Measurements from ENCODE around the gene CABLES2. TPM values are rescaled to one million over a fixed set of nuclear protein-coding genes. Genes with fewer than 3 reads are reported as not detected.

Gene CABLES2
- total and polyA plus RNA-seq, 9 of the 15 experiments (the other 6 are each of a cell fraction or from before 2014, with no cell fraction given) = 0.46 to 4.2 (median 1.6) TPM

DNA sequence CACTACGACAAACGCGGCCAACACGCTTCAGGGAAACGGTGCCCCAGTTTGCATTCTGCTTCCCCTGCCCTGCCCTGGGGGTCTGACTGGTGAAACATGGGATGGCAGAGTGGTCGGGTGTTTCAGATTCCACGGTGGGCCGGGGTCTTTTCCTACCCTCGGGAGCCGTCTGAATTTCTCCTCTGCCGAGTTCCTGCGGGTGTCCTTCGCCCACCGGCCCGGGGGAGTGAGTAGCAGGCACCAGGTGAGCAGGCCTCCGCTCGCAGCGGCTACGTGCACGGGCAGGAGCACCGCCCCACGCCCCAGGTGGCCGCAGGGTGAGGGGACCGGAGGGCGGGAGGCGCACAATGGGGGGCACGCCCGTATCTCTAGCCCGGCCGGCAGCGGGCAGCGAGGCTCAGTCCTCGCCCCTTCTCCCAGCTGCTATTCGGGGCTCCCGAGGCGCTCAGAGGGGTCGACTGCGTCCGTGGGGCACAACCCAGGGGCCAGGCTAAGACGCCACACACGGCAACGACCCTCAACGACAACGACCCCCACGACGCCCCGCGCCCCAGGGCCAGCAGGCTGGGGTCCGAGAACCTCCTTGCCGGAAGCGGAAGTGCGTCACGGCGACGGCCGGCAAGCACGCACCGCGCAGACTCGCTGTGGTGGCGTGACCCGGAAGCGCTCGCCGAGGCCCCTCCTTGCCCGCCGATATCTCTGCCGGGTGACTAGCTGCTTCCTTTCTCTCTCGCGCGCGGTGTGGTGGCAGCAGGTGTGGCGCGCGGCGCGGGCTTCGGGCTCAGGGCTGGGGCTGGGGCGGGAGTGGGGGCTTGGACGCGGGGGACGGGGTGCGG lies 20.5 kb downstream of the CABLES2 start, which contains the start of gene RPS21:
RPS21 (plus strand) TSS at position 721 of the 836 bp plus-strand sequence. CDS start 236 bp downstream, outside the sequence.
- intact Hi-C loops (cut with micrococcal nuclease) = loop anchor here (1.0 to 10.0 kb wide), 2 partner anchors 84 to 242 kb away; partner anchors contain the start of genes ADRM1, PSMA7 and SS18L1
- peak within 1 kb of the TSS; percentile 99 for H3K9ac ChIP-seq (ENCODE audit: insufficient read depth in 1 of 2, low read depth in 2 of 2, low read length in 2 of 2)
- ATAC-seq = peak; percentile 92
- peaks cover 7% of the 10 kb centered on the region for H3K9me1 ChIP-seq (ENCODE audit: control insufficient read depth, insufficient read depth, low read length)
- CTCF ChIA-PET (ENCODE audit: low intra/inter-chr PET ratio) = interaction anchor here (1.9 kb wide), 1 partner anchor 84 kb away, joined by 7 read pairs; the partner anchor contains the start of gene ADRM1
- peak within 1 kb of the TSS; percentile 95 for H3K27ac ChIP-seq (ENCODE audit: extremely low read depth, low read depth, low read length)
- H3K4me2 ChIP-seq (ENCODE audit: insufficient read depth, low read length) = peak within 1 kb of the TSS; percentile 100
- H3K9me3 ChIP-seq (replicated peaks; ENCODE audit: control insufficient read depth, insufficient read depth, low read depth, low read length) = peaks cover 2% of the 10 kb centered on the region; the same call in 1 of the 2 replicates
- H3K4me3 ChIP-seq = peak within 1 kb of the TSS; percentile 100
- peaks cover 61% of the 10 kb centered on the region for H3K36me3 ChIP-seq (ENCODE audit: control insufficient read depth, insufficient read depth, low read length)
- under 1% methylated on average over 53 of the region's 83 CpGs for WGBS (ENCODE audit: insufficient coverage, low coverage, missing lambda C conversion rate)
- H3K4me1 ChIP-seq (replicated peaks in 1 of 2; ENCODE audit: control insufficient read depth in 2 of 2, insufficient read depth in 2 of 2, low read length in 2 of 2) = peaks cover 13 to 39% of the 10 kb centered on the region in 2 experiments; a peak in 4 of 5 replicates
- H3K79me2 ChIP-seq (ENCODE audit: control insufficient read depth, insufficient read depth, low read length) = peaks cover 59% of the 10 kb centered on the region
- no peaks in the 10 kb centered on the region for H3K27me3 ChIP-seq (ENCODE audit: control insufficient read depth in 2 of 2, insufficient read depth in 2 of 2, low read length in 2 of 2)
- DNase-seq (ENCODE audit: extremely low read depth in 1 of 4, low spot score in 3 of 4) = peak; percentile 87 to 96 (median 92)
- peak; percentile 95 for FAIRE-seq
- in situ Hi-C loops (cut with MboI) = no loop called here
- TSS peak; percentile 83 for BruUV-seq (replicated peaks)
- H4K20me1 ChIP-seq (replicated peaks; ENCODE audit: control insufficient read depth, insufficient read depth, low read length) = peaks cover 12% of the 10 kb centered on the region
- H2AFZ ChIP-seq (ENCODE audit: low read depth, low read length) = peak within 1 kb of the TSS; percentile 92
- POLR2A ChIA-PET = interaction anchor here (0.6 to 2.4 kb wide), 16 partner anchors 8 to 494 kb away, joined by 3 to 12 read pairs (median 3); partner anchors contain the start of genes ADRM1, CABLES2 and LAMA5
- TF ChIP-seq POLR2G (IDR thresholded peaks at IDR 0.05; ENCODE audit: low read depth, low read length) (peak; percentile 96), ZFP30 (CRISPR knock-in tag; IDR thresholded peaks at IDR 0.05; ENCODE audit: borderline replicate concordance) (no peak), SIX5 (IDR thresholded peaks at IDR 0.05; ENCODE audit: borderline replicate concordance in 1 of 2, insufficient read depth in 1 of 2, low read depth in 1 of 2, low read length in 2 of 2) (peak in 1 of 2 experiments; percentile 32; a peak in 1 of 4 replicates), ZNF436 (CRISPR knock-in tag; IDR thresholded peaks at IDR 0.05) (no peak), HOMEZ (CRISPR knock-in tag; IDR thresholded peaks at IDR 0.05) (no peak), ZNF197 (CRISPR knock-in tag; IDR thresholded peaks at IDR 0.05; ENCODE audit: low read depth) (no peak), ELF2 (CRISPR knock-in tag; IDR thresholded peaks at IDR 0.05) (peak; percentile 35; the same call in 1 of the 2 replicates), MYBL2 (IDR thresholded peaks at IDR 0.05; ENCODE audit: low read depth) (no peak), MYBL2 (CRISPR knock-in tag; IDR thresholded peaks at IDR 0.05; ENCODE audit: borderline replicate concordance) (0 out of 2 replicates have a peak, but pooled peaks have one; percentile 35), TBL1XR1 (IDR thresholded peaks at IDR 0.05; ENCODE audit: low read length in 2 of 2) (no peak), CREB1 (IDR thresholded peaks at IDR 0.05) (peak; percentile 78), CREB1 (CRISPR knock-in tag; IDR thresholded peaks at IDR 0.05) (peak; percentile 90), PREB (CRISPR knock-in tag; IDR thresholded peaks at IDR 0.05) (peak; percentile 72; the same call in 1 of the 2 replicates), ARID1B (IDR thresholded peaks at IDR 0.05) (peak; percentile 11; the same call in 1 of the 2 replicates), MTF1 (CRISPR knock-in tag; IDR thresholded peaks at IDR 0.05; ENCODE audit: borderline replicate concordance) (no peak), WHSC1 (IDR thresholded peaks at IDR 0.05; ENCODE audit: low read length) (no peak), DMBX1 (CRISPR knock-in tag; IDR thresholded peaks at IDR 0.05; ENCODE audit: borderline replicate concordance) (no peak), PHF8 (IDR thresholded peaks at IDR 0.05; ENCODE audit: borderline replicate concordance, low read length) (peak; percentile 81; the same call in 1 of the 2 replicates)

All from K562 (cell line).